Measurements from ENCODE around the gene MICAL3. TPM values are rescaled to one million over a fixed set of nuclear protein-coding genes. Genes with fewer than 3 reads are reported as not detected.
A peak's percentile ranks its signal among the peaks of the same experiment; 100 is the strongest.
"Not testable (repeated sequence)": the region's sequence is repeated elsewhere in the genome, so short reads cannot be mapped to it uniquely, and the experiment has no call there.

The MICAL3 gene
- total RNA-seq, 6 experiments from 2014 or later: 31.5 to 61.8 (median 48.2) TPM

GRCh38 chr22:17990147-17990546, 34.2 kb downstream of the MICAL3 start:
- no peaks in the 10 kb centered on the region for H3K27me3 ChIP-seq
- 93% methylated on average over 4 of the region's 6 CpGs for WGBS (ENCODE audit: insufficient coverage, low coverage, low lambda C conversion rate, missing lambda C conversion rate)
- intact Hi-C loops (cut with DNase I): loop anchor here in 1 of 2 donors (5.0 kb wide), 1 partner anchor 77 kb away; no protein-coding TSS in a partner anchor

GRCh38 chr22:17988800-17989513, 35.4 kb downstream of the MICAL3 start:
- no peaks in the 10 kb centered on the region for H3K27me3 ChIP-seq
- H3K27ac ChIP-seq: no peak overlapping the region
- H3K4me3 ChIP-seq: no peak overlapping the region
- peaks cover 0 to 20% (median 9%) of the 10 kb centered on the region in 4 donors for H3K4me1 ChIP-seq
- no peak for ATAC-seq
- no peak for DNase-seq
- WGBS (ENCODE audit: insufficient coverage, low coverage, low lambda C conversion rate, missing lambda C conversion rate): 93% methylated on average over 15 of the region's 16 CpGs
- H3K9me3 ChIP-seq: no peaks in the 10 kb centered on the region
- no peaks in the 10 kb centered on the region for H3K36me3 ChIP-seq
- TF ChIP-seq POLR2A (IDR thresholded peaks at IDR 0.05): no peak
- TF ChIP-seq CTCF (IDR thresholded peaks at IDR 0.05): no peak
- intact Hi-C loops (cut with DNase I): no loop called here

More at GRCh38 chr22:17990147-17990546, 34.2 kb downstream of the MICAL3 start:
- DNase-seq (no peak), ATAC-seq (no peak)
- no peaks in the 10 kb centered on the region for H3K9me3 ChIP-seq
- H3K4me3 ChIP-seq: no peak overlapping the region
- H3K36me3 ChIP-seq: no peaks in the 10 kb centered on the region
- peaks cover 0 to 24% (median 9%) of the 10 kb centered on the region in 4 donors for H3K4me1 ChIP-seq
- no peak for TF ChIP-seq POLR2A (IDR thresholded peaks at IDR 0.05)
- TF ChIP-seq CTCF (IDR thresholded peaks at IDR 0.05): no peak
- H3K27ac ChIP-seq: no peak overlapping the region

GRCh38 chr22:17985606-17986005, 38.8 kb downstream of the MICAL3 start:
- Histone ChIP-seq H3K9me3 (no peaks in the 10 kb centered on the region), H3K27me3 (no peaks in the 10 kb centered on the region), H3K4me1 (no peaks in the 10 kb centered on the region), H3K36me3 (no peaks in the 10 kb centered on the region), H3K4me3 (no peak overlapping the region), H3K27ac (no peak overlapping the region)
- ATAC-seq: no peak
- intact Hi-C loops (cut with DNase I): no loop called here
- no peak for DNase-seq
- TF ChIP-seq POLR2A (IDR thresholded peaks at IDR 0.05): no peak
- TF ChIP-seq CTCF (IDR thresholded peaks at IDR 0.05): no peak
- WGBS (ENCODE audit: insufficient coverage, low coverage, low lambda C conversion rate, missing lambda C conversion rate): 92% methylated on average over 3 of the region's 5 CpGs

GRCh38 chr22:17985071-17985470, 39.3 kb downstream of the MICAL3 start:
- intact Hi-C loops (cut with DNase I): not testable (repeated sequence)

GRCh38 chr22:17984114-17984513, 40.2 kb downstream of the MICAL3 start:
- H3K4me1 ChIP-seq: no peaks in the 10 kb centered on the region
- intact Hi-C loops (cut with DNase I): no loop called here
- no peak for TF ChIP-seq CTCF (IDR thresholded peaks at IDR 0.05)
- TF ChIP-seq POLR2A (IDR thresholded peaks at IDR 0.05): no peak
- H3K27ac ChIP-seq: no peak overlapping the region
- H3K36me3 ChIP-seq: no peaks in the 10 kb centered on the region
- no peak overlapping the region for H3K4me3 ChIP-seq
- no peaks in the 10 kb centered on the region for H3K27me3 ChIP-seq
- 98% methylated on average over 8 of the region's 8 CpGs for WGBS (ENCODE audit: insufficient coverage, low coverage, low lambda C conversion rate, missing lambda C conversion rate)
- DNase-seq (no peak), ATAC-seq (no peak)
- H3K9me3 ChIP-seq: no peaks in the 10 kb centered on the region

More at GRCh38 chr22:17985071-17985470, 39.3 kb downstream of the MICAL3 start:
- no CpG with 5 or more reads among the region's 11 CpGs for WGBS (ENCODE audit: insufficient coverage, low coverage, low lambda C conversion rate, missing lambda C conversion rate)
- not testable (repeated sequence) for DNase-seq, H3K36me3 ChIP-seq, H3K4me1 ChIP-seq, H3K27ac ChIP-seq, H3K27me3 ChIP-seq, H3K9me3 ChIP-seq, H3K4me3 ChIP-seq
- ATAC-seq: peak in 1 of 4 donors; percentile 30
